Activated effector memory CD4-positive, alpha-beta T cell treated with Interleukin-2 at 50 U/mL for 16 hours (primary cell): ENCODE measurements around the gene SFSWAP.
"Not testable (repeated sequence)": the region's sequence is repeated elsewhere in the genome, so short reads cannot be mapped to it uniquely, and the experiment has no call there.

ENCODE experiments used
- DNase-seq: peaks from one replicate; pipeline ENCODE4 v3.0.0-alpha.2; 2020

Gene SFSWAP

GRCh38 chr12:131710464-131711457, at the start of gene SFSWAP:
TSS of gene SFSWAP (plus strand) at chr12:131711090. CDS start at chr12:131711230, 140 bp downstream.
- DNase-seq = peak; percentile 66

DNA sequence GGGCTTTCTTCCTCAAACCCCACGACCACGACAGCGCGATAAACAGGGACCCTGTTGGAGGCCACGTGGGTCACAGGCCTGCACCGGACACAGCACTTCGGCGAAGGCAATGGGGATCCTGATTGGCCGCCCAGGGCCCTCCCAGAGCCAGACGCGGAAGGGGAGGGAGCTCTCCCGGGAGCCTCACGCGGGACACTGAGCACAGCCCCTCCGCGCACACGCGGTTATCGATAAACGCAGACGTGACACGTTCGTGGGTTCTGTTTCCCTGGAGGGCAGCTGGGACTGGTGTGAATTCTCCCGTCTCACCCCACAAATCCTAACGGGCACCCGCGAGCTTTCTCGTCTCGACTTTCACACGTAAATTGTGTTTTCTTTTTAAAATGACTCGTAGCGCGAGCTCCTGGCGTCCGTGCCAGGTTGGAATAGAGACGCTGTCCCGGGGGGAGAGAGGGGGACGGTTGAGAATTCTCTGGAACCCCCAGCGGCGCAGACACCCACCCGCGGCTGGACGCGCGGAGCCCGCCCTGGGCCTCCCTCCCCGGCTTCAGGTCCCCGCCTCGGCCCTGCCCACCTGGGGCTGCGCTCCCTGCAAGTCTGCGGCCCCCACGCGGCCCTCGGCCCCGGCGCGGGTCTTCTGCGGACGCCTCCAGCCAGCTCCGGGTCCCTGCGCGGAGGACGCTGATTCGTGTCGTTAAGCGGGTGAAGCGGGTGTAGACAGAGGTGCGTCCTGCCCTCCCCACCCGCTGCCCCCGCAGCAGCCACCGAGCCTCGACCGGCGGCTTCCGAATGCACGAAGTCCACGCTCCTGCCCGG, 49.5 kb upstream of the SFSWAP start:
- DNase-seq = not testable (repeated sequence)

DNA sequence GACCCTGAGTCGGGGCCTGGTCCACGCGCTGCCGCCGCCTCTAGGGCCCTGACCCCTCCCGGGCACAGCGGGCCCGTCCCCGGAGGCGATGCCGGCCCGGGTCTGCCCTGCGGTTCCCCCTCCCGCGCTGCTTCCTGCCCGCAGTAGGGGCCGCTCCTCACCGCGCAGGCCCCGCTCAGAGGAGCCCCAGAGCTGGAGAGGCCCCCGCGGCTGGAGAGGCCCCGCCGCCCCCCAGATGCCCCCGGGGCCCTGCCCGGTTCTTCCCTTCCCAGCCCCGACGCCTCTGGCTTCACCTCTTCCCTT, 49.0 kb upstream of the SFSWAP start:
- not testable (repeated sequence) for DNase-seq

GRCh38 chr12:131662346-131662745, 48.5 kb upstream of the SFSWAP start:
- not testable (repeated sequence) for DNase-seq

DNA sequence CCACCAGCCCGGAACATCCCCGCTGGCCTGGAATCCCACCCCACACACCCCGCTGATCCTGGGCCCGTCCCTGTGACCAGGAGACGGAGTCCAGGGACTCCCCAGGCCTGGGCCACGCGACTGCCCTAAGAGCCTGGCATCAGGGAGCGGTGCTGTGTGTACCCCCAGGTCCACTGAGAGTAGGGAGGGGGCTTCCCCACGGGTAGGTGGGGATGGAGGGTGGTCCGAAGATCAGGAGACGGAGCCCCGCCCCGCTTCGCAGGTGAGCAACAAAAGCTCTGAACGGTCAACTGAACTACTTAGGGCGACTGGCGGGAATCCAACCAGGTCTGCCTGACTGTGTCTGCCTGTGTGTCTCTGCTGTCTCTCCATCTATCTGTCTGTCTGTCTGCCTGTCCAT, 45.2 kb upstream of the SFSWAP start:
- DNase-seq = not testable (repeated sequence)

DNA sequence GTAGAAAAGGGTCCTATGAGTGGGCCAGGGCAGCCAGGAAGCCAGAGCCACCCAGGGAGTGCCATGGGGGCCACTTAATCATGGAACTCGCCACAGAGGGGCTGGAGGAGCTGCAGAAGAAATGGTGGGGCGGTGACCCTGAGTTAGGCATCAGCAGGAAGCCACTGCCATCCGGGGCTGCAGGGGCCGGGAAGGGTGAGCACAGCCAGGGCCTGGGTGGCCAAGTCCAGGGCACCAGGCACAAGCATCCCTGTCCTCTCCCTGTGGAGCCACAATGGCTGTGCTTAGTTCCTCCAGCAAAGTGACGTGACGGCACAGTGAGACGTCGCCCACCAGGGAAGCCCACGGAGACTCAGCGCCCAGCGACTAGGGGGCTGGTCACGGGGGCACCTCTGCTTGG, 44.4 kb upstream of the SFSWAP start:
- DNase-seq = not testable (repeated sequence)

- DNase-seq = not testable (repeated sequence)
Measured at GRCh38 chr12:131666978-131667601, 43.8 kb upstream of the SFSWAP start.

DNA sequence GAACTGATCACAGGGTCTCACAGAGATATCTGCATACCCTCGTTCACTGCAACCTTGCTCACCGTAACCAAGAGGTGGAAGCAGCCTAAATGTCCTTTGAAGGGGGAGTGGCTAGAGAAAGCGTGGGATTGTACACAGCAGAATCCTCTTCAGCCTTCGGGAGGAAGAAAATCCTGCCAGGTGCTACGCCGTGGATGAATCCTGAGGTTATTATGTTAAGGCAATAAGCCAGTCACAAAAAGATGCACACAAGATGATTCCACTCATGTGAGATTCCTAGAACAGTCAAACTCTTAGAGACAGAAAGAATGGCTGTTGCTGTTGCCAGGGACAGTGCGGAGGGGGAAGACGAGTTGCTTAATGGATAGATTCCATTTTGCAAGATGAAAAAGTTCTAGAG, 39.6 kb upstream of the SFSWAP start:
- DNase-seq = no peak

- DNase-seq = no peak
Measured at GRCh38 chr12:131671871-131672270, 39.0 kb upstream of the SFSWAP start.

DNA sequence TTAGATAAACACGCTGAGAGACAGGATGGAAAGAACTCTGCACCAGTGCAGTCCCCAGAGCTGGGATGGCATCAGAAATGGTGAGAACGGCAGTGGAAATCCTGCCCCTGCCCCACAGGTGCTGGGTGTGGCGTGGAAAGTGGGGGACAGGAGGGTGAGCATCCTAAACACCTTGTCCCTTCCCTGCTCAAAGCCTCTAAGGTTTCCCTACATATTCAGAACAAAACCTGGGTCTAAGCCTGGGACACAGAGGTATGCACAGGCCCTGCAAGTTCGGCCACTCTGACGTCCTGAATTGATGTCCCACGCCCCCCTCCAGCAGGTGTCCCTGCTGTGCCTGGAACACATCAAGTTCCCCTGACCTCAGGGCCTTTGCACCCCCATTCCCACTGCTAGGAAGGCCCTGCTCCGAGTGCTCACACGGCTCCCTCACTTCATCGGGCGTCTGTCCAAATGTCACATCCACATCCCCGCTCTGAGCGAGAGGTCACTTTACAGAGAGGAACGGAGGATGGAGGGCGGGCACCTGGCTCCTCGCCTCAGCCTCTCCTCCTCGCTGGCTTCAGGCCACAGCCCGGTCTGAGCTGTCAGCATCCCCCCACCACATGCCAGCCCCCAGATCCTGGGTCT, 38.5 kb upstream of the SFSWAP start:
- DNase-seq = no peak

GRCh38 chr12:131672941-131673887, 37.7 kb upstream of the SFSWAP start:
- DNase-seq = no peak

DNA sequence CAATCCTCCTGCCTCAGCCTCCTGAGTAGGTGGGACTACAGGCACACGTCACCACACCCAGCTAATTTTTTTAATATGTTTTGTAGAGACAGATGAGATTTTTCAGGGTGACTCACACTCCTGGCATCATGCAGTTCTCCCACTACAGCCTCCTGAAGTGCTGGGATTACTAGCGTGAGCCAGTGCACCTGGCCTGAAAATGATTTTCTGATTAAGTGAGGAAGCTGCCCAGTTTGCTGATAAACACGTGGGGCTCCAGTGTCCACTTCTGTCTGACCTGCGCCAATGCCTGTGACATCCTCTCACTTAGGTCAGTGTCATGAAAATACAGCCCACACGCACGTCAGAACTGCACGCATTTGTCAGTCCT, 37.0 kb upstream of the SFSWAP start:
- DNase-seq = no peak

DNA sequence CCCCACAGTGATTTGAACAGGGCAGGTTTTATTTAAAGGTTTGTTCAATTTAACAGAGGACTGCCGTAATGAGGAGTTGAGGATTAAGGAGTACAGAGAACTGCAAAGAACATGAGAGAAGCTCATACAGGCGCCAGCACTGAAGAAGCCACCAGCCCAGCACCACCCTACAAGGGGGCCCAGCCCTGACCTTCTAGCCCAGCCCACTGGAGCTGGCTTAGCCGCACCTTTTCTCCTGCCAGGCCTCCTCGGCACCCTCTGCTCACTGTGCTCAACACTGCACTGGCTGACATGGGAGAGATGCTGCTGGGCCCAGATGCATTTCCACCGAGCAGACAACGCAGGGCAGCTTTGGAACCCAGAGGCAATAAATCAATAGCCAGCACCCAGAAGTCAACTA, 36.5 kb upstream of the SFSWAP start:
- DNase-seq = no peak

- no peak for DNase-seq
Measured at GRCh38 chr12:131675126-131676080, 35.5 kb upstream of the SFSWAP start.

DNA sequence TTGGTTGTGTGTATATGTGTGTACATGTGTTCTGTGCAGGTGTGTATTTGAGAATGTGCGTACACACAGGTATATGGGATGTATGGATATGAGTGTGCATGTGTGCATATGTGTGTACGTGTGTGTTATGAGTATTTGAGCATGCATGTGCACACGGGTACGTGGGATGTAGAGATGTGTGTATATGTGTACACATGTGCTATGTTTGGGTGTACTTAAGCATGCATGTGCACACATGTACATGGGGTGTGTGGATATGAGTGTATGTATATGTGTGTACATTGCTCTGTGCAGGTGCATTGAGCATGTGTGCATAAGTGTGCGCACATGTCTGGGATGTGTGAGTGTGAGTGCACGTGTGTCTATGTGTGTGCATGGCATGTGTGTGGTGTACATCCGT, 34.3 kb upstream of the SFSWAP start:
- no peak for DNase-seq

DNA sequence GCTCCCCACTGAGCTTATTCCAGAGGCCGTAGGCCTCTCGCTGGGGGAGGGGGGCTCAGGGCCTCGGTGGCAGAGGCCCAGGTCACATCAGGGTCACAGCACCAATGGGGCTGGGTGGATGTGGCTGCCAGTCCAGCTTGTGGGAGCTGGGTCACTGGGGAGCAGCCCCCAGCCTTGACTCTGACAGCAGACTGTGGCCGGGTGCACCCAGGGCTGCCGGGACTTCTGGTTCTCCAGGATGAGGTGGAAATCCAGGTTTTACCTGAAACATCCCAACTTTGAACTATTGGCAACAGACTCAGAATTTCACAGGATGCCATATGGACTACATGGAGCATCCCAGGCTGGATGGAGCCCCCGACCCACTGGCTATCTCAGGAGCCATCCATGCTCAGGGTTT, 33.8 kb upstream of the SFSWAP start:
- not testable (repeated sequence) for DNase-seq

- DNase-seq = no peak
Measured at GRCh38 chr12:131677699-131678098, 33.2 kb upstream of the SFSWAP start.

- DNase-seq = not testable (repeated sequence)
Measured at GRCh38 chr12:131678389-131679181, 32.3 kb upstream of the SFSWAP start.

GRCh38 chr12:131679186-131679585, 31.7 kb upstream of the SFSWAP start:
- not testable (repeated sequence) for DNase-seq

GRCh38 chr12:131679816-131680215, 31.1 kb upstream of the SFSWAP start:
- not testable (repeated sequence) for DNase-seq
